DOHH2 (cell line): ENCODE data around the gene RABGAP1L.

Experiments
- H3F3A ChIP-seq: fragments of 200-600 bp; sonication (generic), shearing (Covaris generic); 2 replicates; pipeline ENCODE4 v1.6.0; 2016; ENCODE audit warnings: antibody characterized with exemption, mild to moderate bottlenecking; ENCODE audit not compliant: control insufficient read depth, insufficient read depth
- H3K27ac ChIP-seq: fragments of 200-600 bp; sonication (generic); 2 replicates; pipeline ENCODE4 v1.5.1; 2014; ENCODE audit warnings: low read depth, mild to moderate bottlenecking, low read length, moderate library complexity
- H3K27me3 ChIP-seq: fragments of 200-600 bp; sonication (generic); 2 replicates; pipeline ENCODE4 v1.6.1; 2014; ENCODE audit warnings: mild to moderate bottlenecking, low read length, mixed read lengths; ENCODE audit not compliant: control insufficient read depth
- H3K36me3 ChIP-seq: fragments of 200-600 bp; sonication (generic); 2 replicates; pipeline ENCODE4 v1.6.1; 2014; ENCODE audit warnings: mild to moderate bottlenecking, low read length, moderate library complexity, mixed read lengths; ENCODE audit not compliant: control insufficient read depth
- H3K4me1 ChIP-seq: fragments of 200-600 bp; sonication (generic); 2 replicates; pipeline ENCODE4 v1.6.1; 2014; ENCODE audit warnings: mild to moderate bottlenecking, low read length, mixed read lengths; ENCODE audit not compliant: control insufficient read depth
- H3K4me2 ChIP-seq: fragments of 200-600 bp; sonication (generic); 2 replicates; pipeline ENCODE4 v1.6.0; 2014; ENCODE audit warnings: mild to moderate bottlenecking, low read length, moderate library complexity
- H3K4me3 ChIP-seq: fragments of 200-600 bp; sonication (generic); 2 replicates; pipeline ENCODE4 v1.5.1; 2014; ENCODE audit warnings: mild to moderate bottlenecking, low read length, mixed read lengths
- H3K79me2 ChIP-seq: fragments of 200-600 bp; sonication (generic); 2 replicates; pipeline ENCODE4 v1.6.1; 2014; ENCODE audit warnings: mild to moderate bottlenecking, low read length, mixed read lengths; ENCODE audit not compliant: control insufficient read depth
- H3K9me2 ChIP-seq: fragments of 200-600 bp; sonication (generic); replicated peaks from 2 replicates; pipeline ENCODE4 v1.6.1; 2014; ENCODE audit warnings: mild to moderate bottlenecking, low read length, mixed read lengths; ENCODE audit not compliant: control insufficient read depth
- H3K9me3 ChIP-seq: fragments of 200-600 bp; sonication (generic); 2 replicates; pipeline ENCODE4 v1.6.1; 2014; ENCODE audit warnings: antibody characterized with exemption, low read length, mixed read lengths; ENCODE audit not compliant: control insufficient read depth, insufficient read depth
- H4K20me1 ChIP-seq: fragments of 200-600 bp; sonication (generic); 2 replicates; pipeline ENCODE4 v1.6.0; 2014; ENCODE audit warnings: low read depth, mild to moderate bottlenecking, antibody characterized with exemption, low read length, moderate library complexity; ENCODE audit not compliant: control insufficient read depth, insufficient read depth
- EZH2phosphoT487 ChIP-seq: fragments of 200-600 bp; sonication (generic); IDR thresholded peaks from 2 replicates; pipeline ENCODE4 v1.6.1; 2017; ENCODE audit warnings: borderline replicate concordance, mild to moderate bottlenecking, antibody characterized with exemption, low read length, moderate library complexity, mixed read lengths
- TF ChIP-seq, protein P1 (sequence below): fragments of 200-600 bp; sonication (generic); IDR thresholded peaks from one replicate; pipeline ENCODE4 v1.5.1; 2014; ENCODE audit warnings: antibody characterized with exemption, mild to moderate bottlenecking, low read depth, low read length; ENCODE audit not compliant: poor library complexity, severe bottlenecking

RABGAP1L gene

DNA sequence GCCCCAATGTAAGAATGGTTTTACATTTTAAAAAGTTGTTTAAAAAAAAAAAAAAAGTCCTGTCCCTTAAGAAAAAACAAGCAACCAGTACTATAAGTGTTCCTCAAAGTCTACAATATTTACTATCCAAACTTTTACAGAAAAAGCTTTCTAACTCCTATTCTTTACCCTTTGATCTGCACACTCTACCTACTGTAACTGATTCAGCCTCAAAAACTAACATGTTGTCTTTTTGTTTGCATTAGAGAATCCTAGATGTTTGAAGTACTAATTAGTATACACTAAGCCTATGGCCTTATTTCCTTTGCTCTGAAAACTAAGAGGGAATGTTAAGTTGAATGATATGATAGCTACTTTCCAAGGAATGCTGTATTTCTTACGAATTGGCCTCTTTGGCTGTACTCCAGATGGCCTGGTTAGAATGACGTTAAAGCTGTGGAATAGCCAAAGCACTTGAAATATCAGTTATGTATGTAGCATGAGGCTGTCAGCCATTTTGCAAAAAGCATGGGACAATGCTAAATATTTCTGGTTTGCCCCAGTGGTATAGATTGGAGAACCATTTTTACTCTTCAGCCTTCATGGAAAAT lies 523.2 kb downstream of the RABGAP1L start:
- no peak overlapping the region for H3K4me2 ChIP-seq
- no peaks in the 10 kb centered on the region for H3K9me3 ChIP-seq
- no peak overlapping the region for H3K4me3 ChIP-seq
- H4K20me1 ChIP-seq, result no peaks in the 10 kb centered on the region
- peaks cover 34% of the 10 kb centered on the region for H3K4me1 ChIP-seq
- TF ChIP-seq EZH2phosphoT487, result no peak
- TF ChIP-seq, protein P1, sequence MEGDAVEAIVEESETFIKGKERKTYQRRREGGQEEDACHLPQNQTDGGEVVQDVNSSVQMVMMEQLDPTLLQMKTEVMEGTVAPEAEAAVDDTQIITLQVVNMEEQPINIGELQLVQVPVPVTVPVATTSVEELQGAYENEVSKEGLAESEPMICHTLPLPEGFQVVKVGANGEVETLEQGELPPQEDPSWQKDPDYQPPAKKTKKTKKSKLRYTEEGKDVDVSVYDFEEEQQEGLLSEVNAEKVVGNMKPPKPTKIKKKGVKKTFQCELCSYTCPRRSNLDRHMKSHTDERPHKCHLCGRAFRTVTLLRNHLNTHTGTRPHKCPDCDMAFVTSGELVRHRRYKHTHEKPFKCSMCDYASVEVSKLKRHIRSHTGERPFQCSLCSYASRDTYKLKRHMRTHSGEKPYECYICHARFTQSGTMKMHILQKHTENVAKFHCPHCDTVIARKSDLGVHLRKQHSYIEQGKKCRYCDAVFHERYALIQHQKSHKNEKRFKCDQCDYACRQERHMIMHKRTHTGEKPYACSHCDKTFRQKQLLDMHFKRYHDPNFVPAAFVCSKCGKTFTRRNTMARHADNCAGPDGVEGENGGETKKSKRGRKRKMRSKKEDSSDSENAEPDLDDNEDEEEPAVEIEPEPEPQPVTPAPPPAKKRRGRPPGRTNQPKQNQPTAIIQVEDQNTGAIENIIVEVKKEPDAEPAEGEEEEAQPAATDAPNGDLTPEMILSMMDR, result no peak
- H3K9me2 ChIP-seq, result no peaks in the 10 kb centered on the region
- H3K79me2 ChIP-seq, result no peaks in the 10 kb centered on the region
- no peak overlapping the region for H3K27ac ChIP-seq
- H3F3A ChIP-seq, result 0 out of 2 replicates have a peak, but pooled peaks cover 6% of the 10 kb centered on the region
- H3K27me3 ChIP-seq, result no peaks in the 10 kb centered on the region
- H3K36me3 ChIP-seq, result peaks cover 22% of the 10 kb centered on the region

DNA sequence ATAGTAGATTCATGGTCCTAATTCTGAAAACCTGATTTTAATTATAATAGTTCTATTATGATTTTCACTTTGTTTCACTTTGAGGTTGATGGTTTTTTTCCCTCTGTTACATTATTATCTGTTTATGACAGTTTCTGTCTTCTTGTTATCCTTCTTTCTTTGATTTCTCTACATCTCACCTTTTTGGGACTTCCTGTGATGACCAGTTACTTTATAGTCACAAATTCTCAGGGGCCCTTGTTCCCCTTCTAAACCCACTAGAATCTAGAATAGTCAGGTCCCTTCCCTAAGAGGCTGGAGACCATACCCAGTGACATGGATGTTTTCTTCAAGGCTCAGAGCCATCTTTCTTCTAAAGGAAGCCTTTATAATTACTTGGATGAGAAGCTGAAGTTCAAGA lies 526.9 kb downstream of the RABGAP1L start:
- Histone ChIP-seq H3K27me3 (no peaks in the 10 kb centered on the region), H3K9me2 (no peaks in the 10 kb centered on the region), H3K9me3 (no peaks in the 10 kb centered on the region), H3F3A (peaks cover 7% of the 10 kb centered on the region; the same call in 1 of the 2 replicates), H3K36me3 (peaks cover 22% of the 10 kb centered on the region), H3K4me1 (peaks cover 34% of the 10 kb centered on the region), H3K79me2 (no peaks in the 10 kb centered on the region), H3K4me3 (no peak overlapping the region), H3K4me2 (no peak overlapping the region), H3K27ac (no peak overlapping the region), H4K20me1 (no peaks in the 10 kb centered on the region)
- TF ChIP-seq, protein P1, result no peak
- TF ChIP-seq EZH2phosphoT487, result no peak

GRCh38 chr1:174689524-174689923 lies 530.2 kb downstream of the RABGAP1L start:
- H3F3A ChIP-seq, result peaks cover 3% of the 10 kb centered on the region; the same call in 1 of the 2 replicates
- H4K20me1 ChIP-seq, result no peaks in the 10 kb centered on the region
- H3K27me3 ChIP-seq, result no peaks in the 10 kb centered on the region
- H3K36me3 ChIP-seq, result peaks cover 10% of the 10 kb centered on the region
- H3K4me3 ChIP-seq, result no peak overlapping the region
- peaks cover 8% of the 10 kb centered on the region for H3K4me1 ChIP-seq
- no peaks in the 10 kb centered on the region for H3K9me2 ChIP-seq
- H3K27ac ChIP-seq, result no peak overlapping the region
- no peaks in the 10 kb centered on the region for H3K9me3 ChIP-seq
- H3K79me2 ChIP-seq, result no peaks in the 10 kb centered on the region
- TF ChIP-seq, protein P1, result no peak
- TF ChIP-seq EZH2phosphoT487, result no peak
- no peak overlapping the region for H3K4me2 ChIP-seq
